MM.1S (cell line): ENCODE results near the gene MAN2A2.

Experiments used
- DNase-seq: peaks from one replicate; pipeline ENCODE4 v3.0.0-alpha.2; 2015
- H2AFZ ChIP-seq: fragments of 300-600 bp; sonication (generic); 2 replicates; pipeline ENCODE4 v1.6.0; 2016; ENCODE audit warnings: antibody characterized with exemption, low read length
- H3F3A ChIP-seq: fragments of 300-600 bp; sonication (generic); 2 replicates; pipeline ENCODE4 v1.6.1; 2016; ENCODE audit warnings: mild to moderate bottlenecking, antibody characterized with exemption, low read length, moderate library complexity, mixed read lengths; ENCODE audit not compliant: insufficient read depth
- H3K27ac ChIP-seq: fragments of 300-600 bp; sonication (generic); 2 replicates; pipeline ENCODE4 v1.5.1; 2016; ENCODE audit warnings: mild to moderate bottlenecking, low read length
- H3K27me3 ChIP-seq: fragments of 300-600 bp; sonication (generic); replicated peaks from 2 replicates; pipeline ENCODE4 v1.6.0; 2016; ENCODE audit warnings: low read length; ENCODE audit not compliant: insufficient read depth
- H3K36me3 ChIP-seq: fragments of 300-600 bp; sonication (generic); replicated peaks from 2 replicates; pipeline ENCODE4 v1.6.1; 2016; ENCODE audit warnings: mild to moderate bottlenecking, low read length, mixed read lengths; ENCODE audit not compliant: insufficient read depth
- H3K4me1 ChIP-seq: fragments of 300-600 bp; sonication (generic); 2 replicates; pipeline ENCODE4 v1.6.1; 2016; ENCODE audit warnings: low read length, mixed read lengths
- H3K4me2 ChIP-seq: fragments of 300-600 bp; sonication (generic); 2 replicates; pipeline ENCODE4 v1.6.0; 2016; ENCODE audit warnings: low read depth, low read length
- H3K4me3 ChIP-seq: fragments of 300-600 bp; sonication (generic); 2 replicates; pipeline ENCODE4 v1.5.1; 2016; ENCODE audit warnings: low read length, mixed read lengths
- H3K79me2 ChIP-seq: fragments of 300-600 bp; sonication (generic); 2 replicates; pipeline ENCODE4 v1.6.1; 2016; ENCODE audit warnings: mixed run types, low read length, mixed read lengths
- H3K9ac ChIP-seq: fragments of 300-600 bp; sonication (generic); 2 replicates; pipeline ENCODE4 v1.6.1; 2016; ENCODE audit warnings: low read length, mixed read lengths
- H3K9me2 ChIP-seq: fragments of 300-600 bp; sonication (generic); replicated peaks from 2 replicates; pipeline ENCODE4 v1.6.1; 2016; ENCODE audit warnings: mild to moderate bottlenecking, low read length, mixed read lengths; ENCODE audit not compliant: insufficient read depth
- H3K9me3 ChIP-seq: fragments of 300-600 bp; sonication (generic); replicated peaks from 2 replicates; pipeline ENCODE4 v1.6.1; 2016; ENCODE audit warnings: mild to moderate bottlenecking, low read length, mixed read lengths; ENCODE audit not compliant: insufficient read depth
- H4K20me1 ChIP-seq: fragments of 300-600 bp; sonication (generic); 2 replicates; pipeline ENCODE4 v1.6.1; 2016; ENCODE audit warnings: mild to moderate bottlenecking, low read length, moderate library complexity, mixed read lengths; ENCODE audit not compliant: insufficient read depth
- CTCF ChIP-seq: fragments of 300-600 bp; sonication (generic); IDR thresholded peaks from 2 replicates; pipeline ENCODE4 v1.5.1; 2016; ENCODE audit warnings: antibody characterized with exemption, low read length, mixed read lengths
- EZH2 ChIP-seq: fragments of 300-600 bp; sonication (generic); optimal IDR thresholded peaks from 2 replicates; pipeline ENCODE3; 2017; ENCODE audit warnings: low read depth, mild to moderate bottlenecking, antibody characterized with exemption, low read length, mixed read lengths
- EZH2phosphoT487 ChIP-seq: fragments of 300-600 bp; sonication (generic); IDR thresholded peaks from 2 replicates; pipeline ENCODE4 v1.6.1; 2018; ENCODE audit warnings: antibody characterized with exemption, low read length

The MAN2A2 gene

GRCh38 chr15:90949979-90950675 is 47.0 kb downstream of the MAN2A2 start:
- H3K9ac ChIP-seq = no peak overlapping the region
- no peak for DNase-seq

GRCh38 chr15:90950676-90951075 is 47.6 kb downstream of the MAN2A2 start:
- no peaks in the 10 kb centered on the region for H3K36me3 ChIP-seq
- DNase-seq = no peak
- H4K20me1 ChIP-seq = no peaks in the 10 kb centered on the region
- H3K9me2 ChIP-seq = no peaks in the 10 kb centered on the region
- H3K4me1 ChIP-seq = no peaks in the 10 kb centered on the region
- H3F3A ChIP-seq = peaks cover 16% of the 10 kb centered on the region
- no peak overlapping the region for H3K4me2 ChIP-seq
- H3K79me2 ChIP-seq = peaks cover 5% of the 10 kb centered on the region
- H3K27me3 ChIP-seq = no peaks in the 10 kb centered on the region
- H3K4me3 ChIP-seq = no peak overlapping the region
- H2AFZ ChIP-seq = no peak overlapping the region
- no peak for TF ChIP-seq EZH2
- no peak for TF ChIP-seq EZH2phosphoT487
- TF ChIP-seq CTCF = no peak
- H3K9ac ChIP-seq = no peak overlapping the region
- H3K9me3 ChIP-seq = no peaks in the 10 kb centered on the region
- H3K27ac ChIP-seq = no peak overlapping the region

More at GRCh38 chr15:90949979-90950675, 47.0 kb downstream of the MAN2A2 start:
- no peaks in the 10 kb centered on the region for H3K9me3 ChIP-seq
- TF ChIP-seq EZH2phosphoT487 (no peak), CTCF (no peak), EZH2 (no peak)
- no peaks in the 10 kb centered on the region for H3K36me3 ChIP-seq
- no peak overlapping the region for H2AFZ ChIP-seq
- no peaks in the 10 kb centered on the region for H3K27me3 ChIP-seq
- no peaks in the 10 kb centered on the region for H4K20me1 ChIP-seq
- H3K4me1 ChIP-seq = no peaks in the 10 kb centered on the region
- peaks cover 11% of the 10 kb centered on the region for H3F3A ChIP-seq
- H3K4me3 ChIP-seq = no peak overlapping the region
- H3K79me2 ChIP-seq = no peaks in the 10 kb centered on the region
- no peak overlapping the region for H3K27ac ChIP-seq
- no peak overlapping the region for H3K4me2 ChIP-seq
- H3K9me2 ChIP-seq = no peaks in the 10 kb centered on the region

- H3K4me3 ChIP-seq = no peak overlapping the region
- no peaks in the 10 kb centered on the region for H3K9me2 ChIP-seq
- no peaks in the 10 kb centered on the region for H3K9me3 ChIP-seq
- peaks cover 25% of the 10 kb centered on the region for H3F3A ChIP-seq
- no peaks in the 10 kb centered on the region for H3K27me3 ChIP-seq
- no peaks in the 10 kb centered on the region for H4K20me1 ChIP-seq
- no peak overlapping the region for H3K4me2 ChIP-seq
- TF ChIP-seq EZH2phosphoT487 = no peak
- TF ChIP-seq EZH2 = no peak
- no peak for TF ChIP-seq CTCF
- H3K9ac ChIP-seq = no peak overlapping the region
- no peak overlapping the region for H2AFZ ChIP-seq
- no peaks in the 10 kb centered on the region for H3K36me3 ChIP-seq
- H3K27ac ChIP-seq = no peak overlapping the region
- no peak for DNase-seq
- H3K79me2 ChIP-seq = peaks cover 27% of the 10 kb centered on the region
- H3K4me1 ChIP-seq = no peaks in the 10 kb centered on the region
Measured at GRCh38 chr15:90952901-90953677, 50.0 kb downstream of the MAN2A2 start.
